Liver (tissue), 9 donors: Measurements from ENCODE around the gene OSGIN1. TPM values are rescaled to one million over a fixed set of nuclear protein-coding genes. Genes with fewer than 3 reads are reported as not detected.

Experiments used
- DNase-seq: peaks from one replicate; pipeline ENCODE4 v3.0.0-alpha.2; 2017; ENCODE audit warnings: low spot score
- H3K27ac ChIP-seq, 2 donors: one replicate each; pipeline ENCODE4 v1.7.0; 2013; ENCODE audit warnings: inconsistent platforms in 2 of 2, low read length in 2 of 2, control low read depth in 1 of 2, low read depth in 1 of 2, mild to moderate bottlenecking in 1 of 2
- H3K27me3 ChIP-seq, 4 donors: one replicate each; pipeline versions ENCODE4 v1.6.1 to v1.7.0; 2013; ENCODE audit warnings: low read length in 3 of 4, inconsistent platforms in 1 of 4, mild to moderate bottlenecking in 1 of 4, moderate library complexity in 1 of 4; ENCODE audit not compliant: control insufficient read depth in 4 of 4, insufficient read depth in 4 of 4
- H3K36me3 ChIP-seq, 4 donors: one replicate each; pipeline versions ENCODE4 v1.6.1 to v1.7.0; 2013; ENCODE audit warnings: low read length in 3 of 4, mild to moderate bottlenecking in 3 of 4, low read depth in 1 of 4, moderate library complexity in 1 of 4; ENCODE audit not compliant: control insufficient read depth in 4 of 4, insufficient read depth in 3 of 4
- H3K4me1 ChIP-seq, 4 donors: one replicate each; pipeline versions ENCODE4 v1.6.1 to v1.7.0; 2013; ENCODE audit warnings: low read length in 3 of 4, mild to moderate bottlenecking in 3 of 4, moderate library complexity in 1 of 4; ENCODE audit not compliant: control insufficient read depth in 4 of 4, insufficient read depth in 4 of 4
- H3K4me3 ChIP-seq, 3 donors: one replicate each; pipeline versions ENCODE4 v1.6.1 to v1.7.0; 2013; ENCODE audit warnings: low read length in 3 of 3, control low read depth in 1 of 3, low read depth in 1 of 3, mild to moderate bottlenecking in 1 of 3
- H3K9ac ChIP-seq, 2 donors: one replicate each; pipeline ENCODE4 v1.7.0; 2013; ENCODE audit warnings: low read length in 2 of 2, mild to moderate bottlenecking in 2 of 2, moderate library complexity in 2 of 2, control low read depth in 1 of 2, low read depth in 1 of 2
- H3K9me3 ChIP-seq, 4 donors: one replicate each; pipeline versions ENCODE4 v1.6.1 to v1.7.0; 2013; ENCODE audit warnings: low read length in 3 of 4; ENCODE audit not compliant: control insufficient read depth in 4 of 4
- ATF3 ChIP-seq: IDR thresholded peaks from 2 replicates; pipeline ENCODE4 v1.6.1; 2016; ENCODE audit warnings: antibody characterized with exemption
- EGR1 ChIP-seq, 2 donors: IDR thresholded peaks; 2 replicates each; pipeline ENCODE4 v1.6.1; 2016 to 2018; ENCODE audit warnings: antibody characterized with exemption in 2 of 2, low read depth in 2 of 2
- FOXA1 ChIP-seq: IDR thresholded peaks from 2 replicates; pipeline ENCODE4 v1.6.1; 2016; ENCODE audit warnings: antibody characterized with exemption
- FOXA2 ChIP-seq: IDR thresholded peaks from 2 replicates; pipeline ENCODE4 v1.6.1; 2016; ENCODE audit warnings: antibody characterized with exemption
- GABPA ChIP-seq, 2 donors: IDR thresholded peaks in 1 of 2; conservative IDR thresholded peaks in 1 of 2; 2 replicates each; pipeline ENCODE4 v1.6.1; 2016; ENCODE audit warnings: antibody characterized with exemption in 2 of 2, mild to moderate bottlenecking in 1 of 2, moderate library complexity in 1 of 2
- HNF4A ChIP-seq, 2 donors: conservative IDR thresholded peaks; 2 replicates each; pipeline ENCODE4 v1.6.1; 2016; ENCODE audit warnings: antibody characterized with exemption in 2 of 2, mild to moderate bottlenecking in 2 of 2
- HNF4G ChIP-seq: IDR thresholded peaks from 2 replicates; pipeline ENCODE4 v1.6.1; 2016; ENCODE audit warnings: antibody characterized with exemption
- JUND ChIP-seq, 2 donors: IDR thresholded peaks; 2 replicates each; pipeline ENCODE4 v1.6.1; 2016; ENCODE audit warnings: antibody characterized with exemption in 2 of 2
- NR2F2 ChIP-seq: IDR thresholded peaks from 2 replicates; pipeline ENCODE4 v1.6.1; 2016; ENCODE audit warnings: antibody characterized with exemption
- RAD21 ChIP-seq, 2 donors: IDR thresholded peaks; 2 replicates each; pipeline ENCODE4 v1.6.1; 2016; ENCODE audit warnings: antibody characterized with exemption in 2 of 2, mild to moderate bottlenecking in 2 of 2
- RXRA ChIP-seq, 2 donors: IDR thresholded peaks; 2 replicates each; pipeline ENCODE4 v1.6.1; 2017 to 2018; ENCODE audit warnings: antibody characterized with exemption in 2 of 2, mild to moderate bottlenecking in 1 of 2
- SP1 ChIP-seq: IDR thresholded peaks from 2 replicates; pipeline ENCODE4 v1.6.1; 2018; ENCODE audit warnings: antibody characterized with exemption, mild to moderate bottlenecking
- TAF1 ChIP-seq: conservative IDR thresholded peaks from 2 replicates; pipeline ENCODE4 v1.6.1; 2016; ENCODE audit warnings: antibody characterized with exemption, mild to moderate bottlenecking
- YY1 ChIP-seq: IDR thresholded peaks from 2 replicates; pipeline ENCODE4 v1.6.1; 2016; ENCODE audit warnings: antibody characterized with exemption, mild to moderate bottlenecking
- WGBS: extraction: QIAGEN DNeasy Blood & Tissue Kit; methylation state at CpG from one replicate; pipeline ENCODE4 v1.1.7; 2013; 5-methylcytosine and 5-hydroxymethylcytosine counted together
- polyA plus RNA-seq, 2 donors: library from polyadenylated mRNA; stranded (reverse) in 1 of 2; unstranded in 1 of 2; fragments of 200-250 nt in 1 of 2; fragments of >200 nt in 1 of 2; fragmentation: Nextera tagmentation in 1 of 2; extraction: Ambion mirVana in 1 of 2; gene quantifications; one replicate each; pipeline versions ENCODE4 v1.2.1 to v1.2.3, GENCODE V29; 2013 to 2015
- total RNA-seq, 2 donors: library from RNA; depleted of rRNA; stranded (reverse); fragments of >200 nt; gene quantifications; one replicate each; pipeline ENCODE4 v1.2.3, GENCODE V29; 2014
- TF ChIP-seq, protein P1 (sequence below): IDR thresholded peaks from 2 replicates; pipeline ENCODE4 v1.6.1; 2016; ENCODE audit warnings: antibody characterized with exemption
- TF ChIP-seq, protein P2 (sequence below): IDR thresholded peaks from 2 replicates; pipeline ENCODE4 v1.6.1; 2016; ENCODE audit warnings: antibody characterized with exemption, mild to moderate bottlenecking
- TF ChIP-seq, protein P3 (sequence below): fragments of 150-350 bp; IDR thresholded peaks from 2 replicates; pipeline ENCODE4 v1.5.1; 2017; ENCODE audit warnings: improper control_type of control experiment, low read depth, low read length; ENCODE audit not compliant: missing input control
- TF ChIP-seq, protein P4 (sequence below): IDR thresholded peaks from 2 replicates; pipeline ENCODE4 v1.6.1; 2016; ENCODE audit warnings: antibody characterized with exemption
- donor health status: healthy.
- donor health status: healthy.
- donor health status: healthy.
- donor health status: healthy.
- donor health status: healthy.

The OSGIN1 gene
- total and polyA plus RNA-seq, 4 donors: 7.1 to 90.4 (median 60.4) TPM

DNA sequence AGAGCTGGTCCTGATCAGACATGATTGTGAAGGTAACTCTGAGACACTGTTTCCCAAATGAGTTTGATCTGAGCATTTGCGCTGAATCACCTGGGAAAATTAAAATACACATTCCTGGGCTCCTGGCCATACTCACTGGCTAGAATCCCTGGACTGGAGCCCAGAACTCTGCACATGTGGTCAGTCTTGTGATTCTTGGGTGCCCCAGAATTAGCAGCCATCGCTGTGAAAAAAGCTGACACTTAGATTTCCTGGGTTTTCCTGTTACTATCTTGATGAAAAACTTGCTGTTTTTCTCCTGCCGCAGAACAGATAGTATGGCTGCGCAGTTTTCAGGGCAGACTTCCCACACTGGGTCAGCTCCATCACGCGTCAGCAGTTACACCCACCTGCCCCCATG is 39.6 kb downstream of the OSGIN1 start:
- Histone ChIP-seq H3K27ac (no peak overlapping the region), H3K4me3 (no peak overlapping the region), H3K9ac (no peak overlapping the region), H3K27me3 (no peaks in the 10 kb centered on the region), H3K9me3 (no peaks in the 10 kb centered on the region), H3K36me3 (peaks cover 4 to 49% (median 18%) of the 10 kb centered on the region in 4 donors), H3K4me1 (no peaks in the 10 kb centered on the region)
- 75% methylated on average over 6 of the region's 6 CpGs for WGBS
- TF ChIP-seq, protein P1, sequence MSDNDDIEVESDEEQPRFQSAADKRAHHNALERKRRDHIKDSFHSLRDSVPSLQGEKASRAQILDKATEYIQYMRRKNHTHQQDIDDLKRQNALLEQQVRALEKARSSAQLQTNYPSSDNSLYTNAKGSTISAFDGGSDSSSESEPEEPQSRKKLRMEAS: no peak
- TF ChIP-seq, protein P2, sequence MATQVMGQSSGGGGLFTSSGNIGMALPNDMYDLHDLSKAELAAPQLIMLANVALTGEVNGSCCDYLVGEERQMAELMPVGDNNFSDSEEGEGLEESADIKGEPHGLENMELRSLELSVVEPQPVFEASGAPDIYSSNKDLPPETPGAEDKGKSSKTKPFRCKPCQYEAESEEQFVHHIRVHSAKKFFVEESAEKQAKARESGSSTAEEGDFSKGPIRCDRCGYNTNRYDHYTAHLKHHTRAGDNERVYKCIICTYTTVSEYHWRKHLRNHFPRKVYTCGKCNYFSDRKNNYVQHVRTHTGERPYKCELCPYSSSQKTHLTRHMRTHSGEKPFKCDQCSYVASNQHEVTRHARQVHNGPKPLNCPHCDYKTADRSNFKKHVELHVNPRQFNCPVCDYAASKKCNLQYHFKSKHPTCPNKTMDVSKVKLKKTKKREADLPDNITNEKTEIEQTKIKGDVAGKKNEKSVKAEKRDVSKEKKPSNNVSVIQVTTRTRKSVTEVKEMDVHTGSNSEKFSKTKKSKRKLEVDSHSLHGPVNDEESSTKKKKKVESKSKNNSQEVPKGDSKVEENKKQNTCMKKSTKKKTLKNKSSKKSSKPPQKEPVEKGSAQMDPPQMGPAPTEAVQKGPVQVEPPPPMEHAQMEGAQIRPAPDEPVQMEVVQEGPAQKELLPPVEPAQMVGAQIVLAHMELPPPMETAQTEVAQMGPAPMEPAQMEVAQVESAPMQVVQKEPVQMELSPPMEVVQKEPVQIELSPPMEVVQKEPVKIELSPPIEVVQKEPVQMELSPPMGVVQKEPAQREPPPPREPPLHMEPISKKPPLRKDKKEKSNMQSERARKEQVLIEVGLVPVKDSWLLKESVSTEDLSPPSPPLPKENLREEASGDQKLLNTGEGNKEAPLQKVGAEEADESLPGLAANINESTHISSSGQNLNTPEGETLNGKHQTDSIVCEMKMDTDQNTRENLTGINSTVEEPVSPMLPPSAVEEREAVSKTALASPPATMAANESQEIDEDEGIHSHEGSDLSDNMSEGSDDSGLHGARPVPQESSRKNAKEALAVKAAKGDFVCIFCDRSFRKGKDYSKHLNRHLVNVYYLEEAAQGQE: no peak
- TF ChIP-seq GABPA (IDR thresholded peaks at IDR 0.05 in 1 of 2, conservative IDR thresholded peaks at IDR 0.05 in 1 of 2): no peak
- TF ChIP-seq, protein P3, sequence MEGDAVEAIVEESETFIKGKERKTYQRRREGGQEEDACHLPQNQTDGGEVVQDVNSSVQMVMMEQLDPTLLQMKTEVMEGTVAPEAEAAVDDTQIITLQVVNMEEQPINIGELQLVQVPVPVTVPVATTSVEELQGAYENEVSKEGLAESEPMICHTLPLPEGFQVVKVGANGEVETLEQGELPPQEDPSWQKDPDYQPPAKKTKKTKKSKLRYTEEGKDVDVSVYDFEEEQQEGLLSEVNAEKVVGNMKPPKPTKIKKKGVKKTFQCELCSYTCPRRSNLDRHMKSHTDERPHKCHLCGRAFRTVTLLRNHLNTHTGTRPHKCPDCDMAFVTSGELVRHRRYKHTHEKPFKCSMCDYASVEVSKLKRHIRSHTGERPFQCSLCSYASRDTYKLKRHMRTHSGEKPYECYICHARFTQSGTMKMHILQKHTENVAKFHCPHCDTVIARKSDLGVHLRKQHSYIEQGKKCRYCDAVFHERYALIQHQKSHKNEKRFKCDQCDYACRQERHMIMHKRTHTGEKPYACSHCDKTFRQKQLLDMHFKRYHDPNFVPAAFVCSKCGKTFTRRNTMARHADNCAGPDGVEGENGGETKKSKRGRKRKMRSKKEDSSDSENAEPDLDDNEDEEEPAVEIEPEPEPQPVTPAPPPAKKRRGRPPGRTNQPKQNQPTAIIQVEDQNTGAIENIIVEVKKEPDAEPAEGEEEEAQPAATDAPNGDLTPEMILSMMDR: no peak
- no peak for TF ChIP-seq EGR1 (IDR thresholded peaks at IDR 0.05; ENCODE audit: low read depth in 2 of 2)
- no peak for TF ChIP-seq SP1
- no peak for TF ChIP-seq FOXA1
- no peak for TF ChIP-seq NR2F2
- TF ChIP-seq RXRA (IDR thresholded peaks at IDR 0.05): no peak
- no peak for TF ChIP-seq YY1
- TF ChIP-seq HNF4G: no peak
- TF ChIP-seq TAF1: no peak
- no peak for TF ChIP-seq ATF3
- no peak for TF ChIP-seq RAD21 (IDR thresholded peaks at IDR 0.05)
- no peak for TF ChIP-seq FOXA2
- no peak for TF ChIP-seq HNF4A (conservative IDR thresholded peaks at IDR 0.05)
- TF ChIP-seq, protein P4, sequence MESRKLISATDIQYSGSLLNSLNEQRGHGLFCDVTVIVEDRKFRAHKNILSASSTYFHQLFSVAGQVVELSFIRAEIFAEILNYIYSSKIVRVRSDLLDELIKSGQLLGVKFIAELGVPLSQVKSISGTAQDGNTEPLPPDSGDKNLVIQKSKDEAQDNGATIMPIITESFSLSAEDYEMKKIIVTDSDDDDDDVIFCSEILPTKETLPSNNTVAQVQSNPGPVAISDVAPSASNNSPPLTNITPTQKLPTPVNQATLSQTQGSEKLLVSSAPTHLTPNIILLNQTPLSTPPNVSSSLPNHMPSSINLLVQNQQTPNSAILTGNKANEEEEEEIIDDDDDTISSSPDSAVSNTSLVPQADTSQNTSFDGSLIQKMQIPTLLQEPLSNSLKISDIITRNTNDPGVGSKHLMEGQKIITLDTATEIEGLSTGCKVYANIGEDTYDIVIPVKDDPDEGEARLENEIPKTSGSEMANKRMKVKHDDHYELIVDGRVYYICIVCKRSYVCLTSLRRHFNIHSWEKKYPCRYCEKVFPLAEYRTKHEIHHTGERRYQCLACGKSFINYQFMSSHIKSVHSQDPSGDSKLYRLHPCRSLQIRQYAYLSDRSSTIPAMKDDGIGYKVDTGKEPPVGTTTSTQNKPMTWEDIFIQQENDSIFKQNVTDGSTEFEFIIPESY: no peak
- no peak for TF ChIP-seq JUND (IDR thresholded peaks at IDR 0.05)
- no peak for DNase-seq
